GM13976 (cell line): ENCODE data around the gene FUT3.

Experiments
- DNase-seq: peaks from one replicate; pipeline ENCODE4 v3.0.0; 2012; ENCODE audit warnings: low spot score
- CTCF ChIP-seq: IDR thresholded peaks from 2 replicates; pipeline ENCODE4 v1.5.1; 2012; ENCODE audit warnings: borderline replicate concordance, mild to moderate bottlenecking; ENCODE audit not compliant: insufficient read depth; ENCODE audit errors: extremely low read depth, missing control alignments, control extremely low read depth
- in situ Hi-C: fragments of 300-500 bp; cut with MboI; formaldehyde crosslinking; loops from one replicate; pipeline ENCODE4 v1.12.0; 2022; ENCODE audit warnings: low sequenced_read_pairs, mixed read lengths, inconsistent platforms; ENCODE audit not compliant: unreplicated experiment

Gene FUT3

GRCh38 chr19:5832061-5832460, 19.2 kb downstream of the FUT3 start:
- no peak for TF ChIP-seq CTCF
- in situ Hi-C loops: no loop called here
- DNase-seq: no peak

GRCh38 chr19:5831159-5831558, 20.1 kb downstream of the FUT3 start:
- TF ChIP-seq CTCF: no peak
- in situ Hi-C loops: no loop called here
- no peak for DNase-seq

- no peak for DNase-seq
- in situ Hi-C loops: no loop called here
- TF ChIP-seq CTCF: no peak
Measured at GRCh38 chr19:5829567-5830310, 21.5 kb downstream of the FUT3 start.

- no peak for TF ChIP-seq CTCF
- in situ Hi-C loops: no loop called here
- DNase-seq: peak; percentile 77
Measured at GRCh38 chr19:5828661-5829566, 22.3 kb downstream of the FUT3 start.

- TF ChIP-seq CTCF: no peak
- in situ Hi-C loops: no loop called here
- DNase-seq: peak; percentile 99
Measured at GRCh38 chr19:5827891-5828660, 23.2 kb downstream of the FUT3 start.

- no peak for TF ChIP-seq CTCF
- no peak for DNase-seq
- in situ Hi-C loops: no loop called here
Measured at GRCh38 chr19:5827342-5827890, 23.8 kb downstream of the FUT3 start.
